Right lobe of liver (tissue), 6 donors: Measurements from ENCODE around the gene FXYD1. TPM values are rescaled to one million over a fixed set of nuclear protein-coding genes. Genes with fewer than 3 reads are reported as not detected.
"Not testable (repeated sequence)": the region's sequence is repeated elsewhere in the genome, so short reads cannot be mapped to it uniquely, and the experiment has no call there.

Experiments
- ATAC-seq, 4 donors: fragments of 200-7000 bp; cut with Tn5 transposase; one replicate each; pipeline ENCODE4 v1.9.1; 2020; ENCODE audit warnings: mild to moderate bottlenecking in 4 of 4, moderate library complexity in 4 of 4
- DNase-seq, 3 donors: peaks; one replicate each; pipeline ENCODE4 v3.0.0-alpha.2; 2020
- H3K27ac ChIP-seq, 3 donors: fragments of 200-600 bp; one replicate each; pipeline ENCODE4 v1.8.0; 2022
- H3K27me3 ChIP-seq, 2 donors: fragments of 200-600 bp; one replicate each; pipeline ENCODE4 v1.8.0; 2022
- H3K36me3 ChIP-seq, 4 donors: fragments of 200-600 bp; sonication (generic) in 1 of 4; one replicate each; pipeline versions ENCODE4 v1.5.1 to v1.8.0; 2017 to 2022; ENCODE audit warnings: control low read depth in 1 of 4
- H3K4me1 ChIP-seq, 4 donors: fragments of 200-600 bp; sonication (generic) in 1 of 4; one replicate each; pipeline versions ENCODE4 v1.5.1 to v1.8.0; 2017 to 2022; ENCODE audit warnings: control low read depth in 1 of 4
- H3K4me3 ChIP-seq, 3 donors: fragments of 200-600 bp; one replicate each; pipeline ENCODE4 v1.8.0; 2022
- H3K9me3 ChIP-seq, 4 donors: fragments of 200-600 bp; sonication (generic) in 1 of 4; one replicate each; pipeline versions ENCODE4 v1.5.1 to v1.8.0; 2017 to 2022; ENCODE audit warnings: control low read depth in 1 of 4
- CTCF ChIP-seq, 4 donors: fragments of 200-600 bp in 3 of 4; fragments of 450-650 bp in 1 of 4; IDR thresholded peaks; one replicate each; pipeline versions ENCODE4 v1.5.1 to v1.8.0; 2016 to 2022; ENCODE audit warnings: antibody characterized with exemption in 4 of 4, mild to moderate bottlenecking in 2 of 4
- POLR2A ChIP-seq: fragments of 450-650 bp; IDR thresholded peaks from one replicate; pipeline ENCODE4 v1.6.1; 2017; ENCODE audit warnings: antibody characterized with exemption, mild to moderate bottlenecking
- WGBS: methylation state at CpG from one replicate; pipeline ENCODE4 v1.1.6; 2018; ENCODE audit warnings: low coverage, low lambda C conversion rate; ENCODE audit not compliant: insufficient coverage; ENCODE audit errors: missing lambda C conversion rate; 5-methylcytosine and 5-hydroxymethylcytosine counted together
- intact Hi-C, 2 donors: fragments of 100-400 bp; cut with DNase I; formaldehyde crosslinking; loops; one replicate each; pipeline versions ENCODE4 v1.11.2 to v1.14.1; 2022
- total RNA-seq, 6 experiments: library from RNA; depleted of rRNA in 2 of 6; stranded (reverse); fragments of >200 nt in 2 of 6; fragmentation: NEBNext Ultra II Directional in 3 of 6; extraction: Animal tissue kit (Norgen Biotek cat#: 25700) in 3 of 6; gene quantifications; one replicate each; pipeline versions ENCODE4 v1.1.0 to v1.2.4, GENCODE V29; 2016 to 2023
- donor health status: DM: no; HTN: yes; CAD: no.
- donor health status: DM: no; HTN: no; CAD: no.
- donor health status: DM: no; HTN: no; CAD: no.
- donor health status: DM: no; HTN: yes; CAD: no.
- donor health status: DM: no; HTN: yes; CAD: no.

FXYD1 gene
- total RNA-seq, 6 experiments from 2014 or later = 38.9 to 263 (median 140) TPM

GRCh38 chr19:35098413-35099049 is 40.1 kb upstream of the FXYD1 start:
- H3K4me1 ChIP-seq = peaks cover 0 to 4% (median 0%) of the 10 kb centered on the region in 4 donors
- H3K27me3 ChIP-seq = no peaks in the 10 kb centered on the region
- H3K27ac ChIP-seq = no peak overlapping the region
- H3K4me3 ChIP-seq = no peak overlapping the region
- WGBS = 29% methylated on average over 7 of the region's 29 CpGs
- peak; percentile 69 to 83 (median 78) for DNase-seq
- no peaks in the 10 kb centered on the region for H3K36me3 ChIP-seq
- H3K9me3 ChIP-seq = no peaks in the 10 kb centered on the region
- peak; percentile 79 to 83 (median 82) for ATAC-seq
- TF ChIP-seq CTCF (IDR thresholded peaks at IDR 0.05) = no peak
- no peak for TF ChIP-seq POLR2A
- intact Hi-C loops = no loop called here

- Histone ChIP-seq H3K27me3 (no peaks in the 10 kb centered on the region), H3K27ac (no peak overlapping the region), H3K4me1 (peaks cover 0 to 4% (median 0%) of the 10 kb centered on the region in 4 donors), H3K36me3 (no peaks in the 10 kb centered on the region), H3K4me3 (no peak overlapping the region), H3K9me3 (no peaks in the 10 kb centered on the region)
- DNase-seq = no peak
- 33% methylated on average over 7 of the region's 21 CpGs for WGBS
- intact Hi-C loops = no loop called here
- TF ChIP-seq CTCF (IDR thresholded peaks at IDR 0.05) (no peak), POLR2A (no peak)
- ATAC-seq = peak in 3 of 4 donors; percentile 18 to 44 (median 29)
These were observed 39.3 kb upstream of the FXYD1 start for GRCh38 chr19:35099155-35099896.

- H3K27ac ChIP-seq = no peak overlapping the region
- 100% methylated on average over 2 of the region's 13 CpGs for WGBS
- intact Hi-C loops = no loop called here
- no peaks in the 10 kb centered on the region for H3K9me3 ChIP-seq
- DNase-seq = no peak
- peaks cover 0 to 4% (median 0%) of the 10 kb centered on the region in 4 donors for H3K4me1 ChIP-seq
- no peak overlapping the region for H3K4me3 ChIP-seq
- no peaks in the 10 kb centered on the region for H3K27me3 ChIP-seq
- no peak for TF ChIP-seq POLR2A
- no peak for TF ChIP-seq CTCF (IDR thresholded peaks at IDR 0.05)
- ATAC-seq = no peak
- H3K36me3 ChIP-seq = no peaks in the 10 kb centered on the region
These were observed 38.7 kb upstream of the FXYD1 start for GRCh38 chr19:35099897-35100275.

GRCh38 chr19:35100588-35101533 is 37.8 kb upstream of the FXYD1 start:
- no peak overlapping the region for H3K4me3 ChIP-seq
- no peaks in the 10 kb centered on the region for H3K36me3 ChIP-seq
- H3K27ac ChIP-seq = no peak overlapping the region
- intact Hi-C loops = no loop called here
- H3K27me3 ChIP-seq = no peaks in the 10 kb centered on the region
- no peak for DNase-seq
- H3K9me3 ChIP-seq = no peaks in the 10 kb centered on the region
- 73% methylated on average over 10 of the region's 16 CpGs for WGBS
- no peak for ATAC-seq
- peaks cover 0 to 4% (median 0%) of the 10 kb centered on the region in 4 donors for H3K4me1 ChIP-seq
- TF ChIP-seq CTCF (IDR thresholded peaks at IDR 0.05) (no peak), POLR2A (no peak)

GRCh38 chr19:35101949-35102348 is 36.7 kb upstream of the FXYD1 start:
- WGBS = 87% methylated on average over 9 of the region's 10 CpGs
- DNase-seq, H3K4me1 ChIP-seq, H3K4me3 ChIP-seq, H3K27ac ChIP-seq, intact Hi-C loops, H3K9me3 ChIP-seq, H3K27me3 ChIP-seq, H3K36me3 ChIP-seq, ATAC-seq: not testable (repeated sequence)

GRCh38 chr19:35103614-35104013 is 35.0 kb upstream of the FXYD1 start:
- H3K36me3 ChIP-seq, H3K27me3 ChIP-seq, intact Hi-C loops, H3K4me1 ChIP-seq, H3K4me3 ChIP-seq, H3K9me3 ChIP-seq, DNase-seq, ATAC-seq, H3K27ac ChIP-seq: not testable (repeated sequence)
- 79% methylated on average over 6 of the region's 10 CpGs for WGBS
